SK-N-SH (cell line): ENCODE results near the gene RAB1A. TPM values are rescaled to one million over a fixed set of nuclear protein-coding genes. Genes with fewer than 3 reads are reported as not detected.
"Not testable (repeated sequence)": the region's sequence is repeated elsewhere in the genome, so short reads cannot be mapped to it uniquely, and the experiment has no call there.

Experiments used
- CTCF ChIA-PET: fragments of 300-600, 350-600 bp; formaldehyde crosslinking; extraction: SDS; loops from one replicate; lab custom pipeline; 2021; lab: Yijun Ruan, JAX
- POLR2A ChIA-PET: fragments of 350-600 bp; sonication (Branson Sonifier 250); formaldehyde crosslinking; extraction: SDS; loops from one replicate; lab custom pipeline; 2020; ENCODE audit warnings: antibody characterized with exemption, inconsistent platforms; lab: Yijun Ruan, JAX
- DNase-seq: peaks from one replicate; pipeline ENCODE4 v3.0.0; 2012
- H2AFZ ChIP-seq: fragments of 200-600 bp; sonication (generic); 2 replicates; pipeline ENCODE4 v1.8.1; 2016; ENCODE audit warnings: antibody characterized with exemption, mild to moderate bottlenecking, low read depth
- H3F3A ChIP-seq: fragments of 200-600 bp; sonication (generic); replicated peaks from 2 replicates; pipeline ENCODE3; 2016; ENCODE audit warnings: antibody characterized with exemption, mild to moderate bottlenecking; ENCODE audit not compliant: insufficient read depth
- H3K27ac ChIP-seq, 2 experiments: fragments of 200-500 bp in 1 of 2; fragments of 200-600 bp in 1 of 2; sonication (Bioruptor generic) in 1 of 2; sonication (generic), shearing (Covaris generic) in 1 of 2; 2 replicates each; pipeline versions ENCODE4 v1.5.1 to v1.6.1; 2014 to 2016; ENCODE audit warnings: low read depth in 2 of 2, inconsistent platforms in 1 of 2, low read length in 1 of 2, mild to moderate bottlenecking in 1 of 2, mixed read lengths in 1 of 2
- H3K27me3 ChIP-seq: fragments of 200-600 bp; sonication (generic), shearing (Covaris generic); 2 replicates; pipeline ENCODE4 v1.6.1; 2016; ENCODE audit warnings: mixed run types; ENCODE audit not compliant: insufficient read depth
- H3K36me3 ChIP-seq, 2 experiments: fragments of 200-500 bp in 1 of 2; fragments of 200-600 bp in 1 of 2; sonication (Bioruptor generic) in 1 of 2; sonication (generic) in 1 of 2; replicated peaks in 1 of 2; 2 replicates each; pipeline versions ENCODE3 to v1.5.1; 2014 to 2016; ENCODE audit warnings: low read length in 1 of 2, mild to moderate bottlenecking in 1 of 2; ENCODE audit not compliant: insufficient read depth in 2 of 2, control insufficient read depth in 1 of 2
- H3K4me1 ChIP-seq, 2 experiments: fragments of 200-500 bp in 1 of 2; fragments of 200-600 bp in 1 of 2; sonication (Bioruptor generic) in 1 of 2; sonication (generic), shearing (Covaris generic) in 1 of 2; 2 replicates each; pipeline versions ENCODE4 v1.5.1 to v1.6.1; 2014 to 2016; ENCODE audit warnings: low read depth in 1 of 2, low read length in 1 of 2, mixed run types in 1 of 2; ENCODE audit not compliant: insufficient read depth in 2 of 2, control insufficient read depth in 1 of 2
- H3K4me2 ChIP-seq: fragments of 200-600 bp; sonication (generic), shearing (Covaris generic); 2 replicates; pipeline ENCODE4 v1.6.1; 2017; ENCODE audit warnings: mixed run types
- H3K4me3 ChIP-seq, 2 experiments: fragments of 200-500 bp in 1 of 2; fragments of 200-600 bp in 1 of 2; sonication (Bioruptor generic) in 1 of 2; sonication (generic), shearing (Covaris generic) in 1 of 2; 2 replicates each; pipeline versions ENCODE4 v1.5.1 to v1.8.1; 2014 to 2016; ENCODE audit warnings: low read depth in 2 of 2, inconsistent platforms in 1 of 2, low read length in 1 of 2, mild to moderate bottlenecking in 1 of 2, mixed read lengths in 1 of 2, moderate library complexity in 1 of 2
- H3K79me2 ChIP-seq: fragments of 200-600 bp; sonication (generic); 2 replicates; pipeline ENCODE4 v1.8.1; 2017; ENCODE audit warnings: mild to moderate bottlenecking; ENCODE audit not compliant: insufficient read depth
- H3K9ac ChIP-seq: fragments of 200-600 bp; sonication (generic); 2 replicates; pipeline ENCODE4 v1.6.1; 2017; ENCODE audit warnings: mixed run types
- H3K9me2 ChIP-seq: fragments of 200-600 bp; sonication (generic); 2 replicates; pipeline ENCODE4 v1.6.1; 2017; ENCODE audit warnings: mixed run types
- H3K9me3 ChIP-seq: fragments of 200-600 bp; sonication (generic); 2 replicates; pipeline ENCODE4 v1.6.1; 2017; ENCODE audit warnings: mixed run types, mild to moderate bottlenecking, moderate library complexity
- H4K20me1 ChIP-seq: fragments of 200-600 bp; sonication (generic); 2 replicates; pipeline ENCODE4 v1.6.1; 2017; ENCODE audit warnings: mild to moderate bottlenecking, mixed run types; ENCODE audit not compliant: insufficient read depth
- CHD2 ChIP-seq: fragments of 150-350 bp; IDR thresholded peaks from 2 replicates; pipeline ENCODE4 v1.6.1; 2018; ENCODE audit warnings: low read length; ENCODE audit not compliant: partially characterized antibody
- ELF1 ChIP-seq: IDR thresholded peaks from 2 replicates; pipeline ENCODE4 v1.4.0; 2012
- FOSL2 ChIP-seq: IDR thresholded peaks from 2 replicates; pipeline ENCODE4 v1.4.0; 2012; ENCODE audit warnings: low read depth, mild to moderate bottlenecking, moderate library complexity, borderline replicate concordance
- GABPA ChIP-seq: IDR thresholded peaks from 2 replicates; pipeline ENCODE4 v1.4.0; 2012; ENCODE audit warnings: low read depth, mild to moderate bottlenecking
- JUND ChIP-seq: IDR thresholded peaks from 2 replicates; pipeline ENCODE4 v1.4.0; 2012
- MEF2A ChIP-seq: IDR thresholded peaks from 2 replicates; pipeline ENCODE4 v1.4.0; 2012; ENCODE audit warnings: low read depth, borderline replicate concordance
- MXI1 ChIP-seq: IDR thresholded peaks from 2 replicates; pipeline ENCODE4 v1.6.1; 2012; ENCODE audit warnings: mild to moderate bottlenecking, low read depth, low read length, improper control_type of control experiment
- NRF1 ChIP-seq: IDR thresholded peaks from 2 replicates; pipeline ENCODE4 v1.6.1; 2012; ENCODE audit warnings: low read depth, mild to moderate bottlenecking, low read length
- RAD21 ChIP-seq: IDR thresholded peaks from 2 replicates; pipeline ENCODE4 v1.6.1; 2012; ENCODE audit warnings: mild to moderate bottlenecking, low read length
- RFX5 ChIP-seq: IDR thresholded peaks from 2 replicates; pipeline ENCODE4 v1.6.1; 2012; ENCODE audit warnings: mild to moderate bottlenecking, improper control_type of control experiment, low read length
- SIN3A ChIP-seq: IDR thresholded peaks from 2 replicates; pipeline ENCODE4 v1.6.1; 2012; ENCODE audit warnings: low read depth, mild to moderate bottlenecking, low read length, moderate library complexity, borderline replicate concordance
- SMC3 ChIP-seq: IDR thresholded peaks from 2 replicates; pipeline ENCODE4 v1.6.1; 2012; ENCODE audit warnings: low read depth, low read length, improper control_type of control experiment
- TAF1 ChIP-seq: IDR thresholded peaks from 2 replicates; pipeline ENCODE4 v1.6.1; 2012; ENCODE audit warnings: low read depth, mild to moderate bottlenecking, low read length, moderate library complexity, borderline replicate concordance
- USF1 ChIP-seq: IDR thresholded peaks from 2 replicates; pipeline ENCODE4 v1.4.0; 2012; ENCODE audit warnings: low read depth, borderline replicate concordance
- WGBS: methylation state at CpG from one replicate; pipeline ENCODE4 v1.1.6; 2017; ENCODE audit warnings: low lambda C conversion rate; 5-methylcytosine and 5-hydroxymethylcytosine counted together
- polyA plus RNA-seq, 3 experiments: library from polyadenylated mRNA; depleted of rRNA; stranded (reverse); fragments of >200 nt; gene quantifications; 2 replicates each; pipeline ENCODE4 v1.2.3, GENCODE V29; 2012

The RAB1A gene
- polyA plus RNA-seq, 1 of the 3 experiments (the other 2 are of a cell fraction), result 113 TPM

- TF ChIP-seq TAF1 (no peak), FOSL2 (no peak), SMC3 (no peak), RAD21 (no peak), GABPA (no peak), ELF1 (no peak), JUND (no peak), MEF2A (no peak), MXI1 (no peak), NRF1 (no peak), CHD2 (no peak), SIN3A (no peak), RFX5 (no peak), USF1 (no peak)
- Histone ChIP-seq H3K4me1 (peaks cover 6 to 15% of the 10 kb centered on the region in 2 experiments; a peak in 3 of 4 replicates), H4K20me1 (peaks cover 58% of the 10 kb centered on the region), H3K4me2 (peak overlapping the region; percentile 92), H3K9me3 (no peaks in the 10 kb centered on the region), H3K27me3 (no peaks in the 10 kb centered on the region), H3K9me2 (no peaks in the 10 kb centered on the region), H3K36me3 (no peaks in the 10 kb centered on the region), H3K9ac (peak overlapping the region; percentile 100), H3K4me3 (peak overlapping the region; percentile 85 to 91), H3K27ac (peak overlapping the region in 1 of 2 experiments; percentile 97; a peak in 1 of 4 replicates), H3F3A (peaks cover 6% of the 10 kb centered on the region), H2AFZ (no peak overlapping the region), H3K79me2 (peaks cover 64% of the 10 kb centered on the region)
- DNase-seq, result no peak
- ChIA-PET POLR2A (no interaction called here), CTCF (interaction anchor here (1.3 kb wide), 2 partner anchors 14 to 59 kb away, joined by 4 to 6 read pairs; no protein-coding TSS in a partner anchor)
- WGBS, result 21% methylated on average over 8 of the region's 8 CpGs
Observed at GRCh38 chr2:65128297-65129190, 1.4 kb downstream of the RAB1A start.

GRCh38 chr2:65125457-65125856 lies 4.4 kb downstream of the RAB1A start:
- H3F3A ChIP-seq, H3K27me3 ChIP-seq, DNase-seq, H3K27ac ChIP-seq, H2AFZ ChIP-seq, H3K9me3 ChIP-seq, H3K9me2 ChIP-seq, POLR2A ChIA-PET, H3K4me3 ChIP-seq, H3K9ac ChIP-seq, H3K36me3 ChIP-seq: not testable (repeated sequence)
- Histone ChIP-seq H3K4me2 (peak overlapping the region; percentile 38; the same call in 1 of the 2 replicates), H3K79me2 (peaks cover 95% of the 10 kb centered on the region), H4K20me1 (peaks cover 89% of the 10 kb centered on the region), H3K4me1 (peaks cover 3 to 15% of the 10 kb centered on the region in 2 experiments; a peak in 3 of 4 replicates)
- CTCF ChIA-PET, result interaction anchor here (0.8 to 1.3 kb wide), 2 partner anchors 62 to 67 kb away, joined by 3 read pairs; no protein-coding TSS in a partner anchor
- 91% methylated on average over 7 of the region's 7 CpGs for WGBS
